OCI-LY3 (cell line): Measurements from ENCODE around the gene SRPX.

Source experiments
- H2AFZ ChIP-seq: fragments of 200-600, 300-600 bp; shearing (Covaris generic); 2 replicates; pipeline ENCODE4 v1.6.0; 2014; ENCODE audit warnings: antibody characterized with exemption, low read depth, low read length
- H3K27ac ChIP-seq: fragments of 200-600, 300-600 bp; sonication (generic); 2 replicates; pipeline ENCODE4 v1.5.1; 2014; ENCODE audit warnings: mild to moderate bottlenecking, low read length, moderate library complexity, mixed read lengths
- H3K27me3 ChIP-seq: fragments of 200-600, 300-600 bp; sonication (generic); 2 replicates; pipeline ENCODE4 v1.6.1; 2014; ENCODE audit warnings: low read depth, low read length, mixed read lengths
- H3K36me3 ChIP-seq: fragments of 200-600, 300-600 bp; sonication (generic); replicated peaks from 2 replicates; pipeline ENCODE3; 2014; ENCODE audit warnings: low read depth, low read length, mixed read lengths
- H3K4me1 ChIP-seq: fragments of 300-600, 200-600 bp; sonication (generic); 2 replicates; pipeline ENCODE4 v1.6.1; 2014; ENCODE audit warnings: low read length, mixed read lengths
- H3K4me2 ChIP-seq: fragments of 200-600, 300-600 bp; sonication (generic); 2 replicates; pipeline ENCODE4 v1.6.1; 2014; ENCODE audit warnings: low read length, mixed read lengths
- H3K4me3 ChIP-seq: fragments of 300-600, 200-600 bp; sonication (generic); 2 replicates; pipeline ENCODE4 v1.5.1; 2014; ENCODE audit warnings: antibody characterized with exemption, mild to moderate bottlenecking, low read length, moderate library complexity
- H3K79me2 ChIP-seq: fragments of 300-600, 200-600 bp; shearing (Covaris generic); 2 replicates; pipeline ENCODE4 v1.6.1; 2014; ENCODE audit warnings: mild to moderate bottlenecking, low read length, mixed read lengths
- H3K9ac ChIP-seq: fragments of 300-600, 200-600 bp; shearing (Covaris generic); 2 replicates; pipeline ENCODE4 v1.6.0; 2014; ENCODE audit warnings: mild to moderate bottlenecking, low read length, moderate library complexity
- H3K9me3 ChIP-seq: fragments of 200-600, 300-600 bp; shearing (Covaris generic); 2 replicates; pipeline ENCODE4 v1.6.1; 2014; ENCODE audit warnings: low read length, mixed read lengths; ENCODE audit not compliant: insufficient read depth
- H4K20me1 ChIP-seq: fragments of 200-600, 300-600 bp; sonication (generic); 2 replicates; pipeline ENCODE4 v1.6.1; 2016; ENCODE audit warnings: low read length, mixed read lengths; ENCODE audit not compliant: insufficient read depth
- CTCF ChIP-seq: fragments of 200-600, 300-600 bp; sonication (generic); IDR thresholded peaks from 2 replicates; pipeline ENCODE4 v1.5.1; 2014; ENCODE audit warnings: antibody characterized with exemption, low read length, low read depth
- EZH2phosphoT487 ChIP-seq: fragments of 200-600 bp; shearing (Covaris generic); IDR thresholded peaks from 2 replicates; pipeline ENCODE4 v1.6.1; 2018; ENCODE audit warnings: antibody characterized with exemption, mixed run types, low read depth

Gene SRPX

GRCh38 chrX:38189431-38190250, 31.0 kb downstream of the SRPX start:
- H3K4me3 ChIP-seq, result peak overlapping the region; percentile 61
- H4K20me1 ChIP-seq, result no peaks in the 10 kb centered on the region
- H3K79me2 ChIP-seq, result no peaks in the 10 kb centered on the region
- H3K27me3 ChIP-seq, result peaks cover 8% of the 10 kb centered on the region; the same call in 1 of the 2 replicates
- peak overlapping the region; percentile 86 for H3K4me2 ChIP-seq
- no peak overlapping the region; the same call in 1 of the 2 replicates for H3K27ac ChIP-seq
- H3K9me3 ChIP-seq, result no peaks in the 10 kb centered on the region
- peak overlapping the region; percentile 9; the same call in 1 of the 2 replicates for H3K9ac ChIP-seq
- no peaks in the 10 kb centered on the region for H3K36me3 ChIP-seq
- no peak overlapping the region for H2AFZ ChIP-seq
- no peak for TF ChIP-seq EZH2phosphoT487
- no peak for TF ChIP-seq CTCF
- H3K4me1 ChIP-seq, result peaks cover 41% of the 10 kb centered on the region

- TF ChIP-seq CTCF (no peak), EZH2phosphoT487 (no peak)
Measured at GRCh38 chrX:38183596-38183995, 37.1 kb downstream of the SRPX start.

GRCh38 chrX:38181357-38181756, 39.3 kb downstream of the SRPX start:
- H3K36me3 ChIP-seq, result no peaks in the 10 kb centered on the region
- H3K4me1 ChIP-seq, result peaks cover 14% of the 10 kb centered on the region
- TF ChIP-seq EZH2phosphoT487 (no peak), CTCF (no peak)
- no peak overlapping the region for H2AFZ ChIP-seq
- no peak overlapping the region for H3K27ac ChIP-seq
- H3K27me3 ChIP-seq, result no peaks in the 10 kb centered on the region
- no peaks in the 10 kb centered on the region for H3K79me2 ChIP-seq
- no peak overlapping the region for H3K4me3 ChIP-seq
- no peaks in the 10 kb centered on the region for H3K9me3 ChIP-seq
- no peaks in the 10 kb centered on the region for H4K20me1 ChIP-seq
- H3K4me2 ChIP-seq, result no peak overlapping the region
- no peak overlapping the region for H3K9ac ChIP-seq

More at GRCh38 chrX:38183596-38183995, 37.1 kb downstream of the SRPX start:
- Histone ChIP-seq H3K4me2 (no peak overlapping the region), H3K4me3 (no peak overlapping the region), H4K20me1 (no peaks in the 10 kb centered on the region), H3K4me1 (peaks cover 6% of the 10 kb centered on the region), H3K9ac (no peak overlapping the region), H3K27ac (no peak overlapping the region), H3K9me3 (no peaks in the 10 kb centered on the region), H2AFZ (no peak overlapping the region), H3K79me2 (no peaks in the 10 kb centered on the region), H3K27me3 (peaks cover 8% of the 10 kb centered on the region; the same call in 1 of the 2 replicates), H3K36me3 (no peaks in the 10 kb centered on the region)

GRCh38 chrX:38178396-38178795, 42.3 kb downstream of the SRPX start:
- Histone ChIP-seq H3K4me2 (no peak overlapping the region), H3K79me2 (no peaks in the 10 kb centered on the region), H3K27ac (no peak overlapping the region), H3K4me3 (no peak overlapping the region), H3K27me3 (no peaks in the 10 kb centered on the region), H3K36me3 (no peaks in the 10 kb centered on the region), H3K9me3 (no peaks in the 10 kb centered on the region), H3K9ac (no peak overlapping the region), H3K4me1 (peaks cover 14% of the 10 kb centered on the region), H4K20me1 (no peaks in the 10 kb centered on the region), H2AFZ (no peak overlapping the region)
- TF ChIP-seq EZH2phosphoT487 (no peak), CTCF (no peak)
